ENCODE data around the gene GAS7. TPM values are rescaled to one million over a fixed set of nuclear protein-coding genes. Genes with fewer than 3 reads are reported as not detected.

Gene GAS7
- total and polyA plus RNA-seq, 2 of the 13 experiments (the other 11 are each of a cell fraction or from before 2014, with no cell fraction given), result 1.0 to 5.2 TPM

DNA sequence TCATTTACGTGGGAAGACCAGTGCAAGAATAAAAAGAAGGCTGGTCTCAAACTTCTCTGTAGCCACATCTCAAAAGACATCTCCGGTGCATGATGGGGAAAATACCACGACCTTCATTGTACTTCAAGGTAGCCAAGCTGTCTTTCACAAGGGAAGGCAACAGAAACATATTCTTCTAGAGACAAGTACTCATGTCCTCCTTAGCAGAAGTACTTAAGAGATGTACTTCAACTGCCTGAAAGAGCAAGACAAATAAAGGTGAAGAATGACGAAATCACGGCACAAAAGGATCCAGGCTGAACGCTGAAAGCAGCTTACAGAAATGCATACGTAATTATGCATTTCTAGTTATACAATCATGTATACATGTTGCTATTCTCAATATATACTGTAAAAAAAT, 169.3 kb downstream of the GAS7 start:
- in situ Hi-C loops (cut with HindIII; ENCODE audit: extremely low pct_ligation_motif_present, low pct_unique_long_range_greater_than_20kb) (no loop called here), intact Hi-C loops (cut with micrococcal nuclease; ENCODE audit: unreplicated experiment) (no loop called here)
- H3K9me3 ChIP-seq (ENCODE audit: low read length), result no peaks in the 10 kb centered on the region
- no peak overlapping the region for H2AFZ ChIP-seq (ENCODE audit: low read length)
- no peaks in the 10 kb centered on the region for H3K36me3 ChIP-seq (replicated peaks in 1 of 2; ENCODE audit: control insufficient read depth in 1 of 2, insufficient read depth in 2 of 2, low read length in 2 of 2)
- H3K4me2 ChIP-seq (ENCODE audit: low read depth, low read length), result no peak overlapping the region
- no peak overlapping the region for H3K27ac ChIP-seq (ENCODE audit: extremely low read length, insufficient read depth, low read length)
- H3K4me1 ChIP-seq (ENCODE audit: insufficient read depth, low read length), result no peaks in the 10 kb centered on the region
- ATAC-seq (no peak), DNase-seq (ENCODE audit: low spot score) (no peak), FAIRE-seq (no peak)
- BruUV-seq (replicated peaks), result no TSS peak
- no peaks in the 10 kb centered on the region for H3K79me2 ChIP-seq (ENCODE audit: insufficient read depth, low read length)
- no peak overlapping the region for H3K9ac ChIP-seq (ENCODE audit: insufficient read depth, low read depth, low read length)
- H3K4me3 ChIP-seq (replicated peaks in 1 of 3; ENCODE audit: insufficient read depth in 1 of 3, low read depth in 2 of 3, low read length in 3 of 3), result no peak overlapping the region
- peaks cover 4 to 28% of the 10 kb centered on the region in 2 experiments; a peak in 4 of 5 replicates for H3K27me3 ChIP-seq (ENCODE audit: control insufficient read depth in 1 of 2, insufficient read depth in 2 of 2, low read length in 2 of 2)
- 17% methylated on average over 7 of the region's 7 CpGs for WGBS (ENCODE audit: low lambda C conversion rate)
- ChIA-PET POLR2A (no interaction called here), CTCF (ENCODE audit: low intra/inter-chr PET ratio, low total read pairs) (no interaction called here)
- H4K20me1 ChIP-seq (ENCODE audit: insufficient read depth, low read length), result no peaks in the 10 kb centered on the region
- no peak for TF ChIP-seq CENPT (CRISPR knock-in tag; IDR thresholded peaks at IDR 0.05; ENCODE audit: low read depth)
- TF ChIP-seq ZNF607 (CRISPR knock-in tag; IDR thresholded peaks at IDR 0.05; ENCODE audit: borderline replicate concordance), result no peak
- no peak for TF ChIP-seq ZNF446 (CRISPR knock-in tag; IDR thresholded peaks at IDR 0.05)
- TF ChIP-seq FOSL1 (CRISPR knock-in tag; IDR thresholded peaks at IDR 0.05; ENCODE audit: borderline replicate concordance), result no peak
- TF ChIP-seq CTCF (CRISPR knock-in tag; IDR thresholded peaks at IDR 0.05), result no peak
- no peak for TF ChIP-seq ZNF274 (CRISPR knock-in tag; IDR thresholded peaks at IDR 0.05)
- no peak for TF ChIP-seq PATZ1 (CRISPR knock-in tag; IDR thresholded peaks at IDR 0.05)
